Stimulated activated memory B cell treated with anti-CD40 and anti-IgM and Interleukin-4, amounts not matched to agents 10 μg/mL and 1 μg/mL and 100 μg/mL, for 72 hours (primary cell): ENCODE results near the gene SYNJ2BP.
A peak's percentile ranks its signal among the peaks of the same experiment; 100 is the strongest.
"Not testable (repeated sequence)": the region's sequence is repeated elsewhere in the genome, so short reads cannot be mapped to it uniquely, and the experiment has no call there.

ENCODE experiments used
- ATAC-seq: fragments of 150-1000 bp; cut with Tn5 transposase; 2 replicates; pipeline ENCODE4 v1.10.0; 2021
- H3K27ac Mint-ChIP-seq: one replicate; pipeline ENCODE4 v1.8.0; 2022; ENCODE audit warnings: mild to moderate bottlenecking, mixed read lengths
- H3K27me3 Mint-ChIP-seq: one replicate; pipeline ENCODE4 v1.8.0; 2022; ENCODE audit warnings: mixed read lengths
- H3K36me3 Mint-ChIP-seq: one replicate; pipeline ENCODE4 v1.8.0; 2022; ENCODE audit warnings: mixed read lengths
- H3K4me1 Mint-ChIP-seq: one replicate; pipeline ENCODE4 v1.8.0; 2022; ENCODE audit warnings: mixed read lengths
- H3K4me3 Mint-ChIP-seq: one replicate; pipeline ENCODE4 v1.8.0; 2022; ENCODE audit warnings: mild to moderate bottlenecking, moderate library complexity, mixed read lengths
- H3K9me3 Mint-ChIP-seq: one replicate; pipeline ENCODE4 v1.8.0; 2022; ENCODE audit warnings: mixed read lengths

Gene SYNJ2BP, protein sequence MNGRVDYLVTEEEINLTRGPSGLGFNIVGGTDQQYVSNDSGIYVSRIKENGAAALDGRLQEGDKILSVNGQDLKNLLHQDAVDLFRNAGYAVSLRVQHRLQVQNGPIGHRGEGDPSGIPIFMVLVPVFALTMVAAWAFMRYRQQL

DNA sequence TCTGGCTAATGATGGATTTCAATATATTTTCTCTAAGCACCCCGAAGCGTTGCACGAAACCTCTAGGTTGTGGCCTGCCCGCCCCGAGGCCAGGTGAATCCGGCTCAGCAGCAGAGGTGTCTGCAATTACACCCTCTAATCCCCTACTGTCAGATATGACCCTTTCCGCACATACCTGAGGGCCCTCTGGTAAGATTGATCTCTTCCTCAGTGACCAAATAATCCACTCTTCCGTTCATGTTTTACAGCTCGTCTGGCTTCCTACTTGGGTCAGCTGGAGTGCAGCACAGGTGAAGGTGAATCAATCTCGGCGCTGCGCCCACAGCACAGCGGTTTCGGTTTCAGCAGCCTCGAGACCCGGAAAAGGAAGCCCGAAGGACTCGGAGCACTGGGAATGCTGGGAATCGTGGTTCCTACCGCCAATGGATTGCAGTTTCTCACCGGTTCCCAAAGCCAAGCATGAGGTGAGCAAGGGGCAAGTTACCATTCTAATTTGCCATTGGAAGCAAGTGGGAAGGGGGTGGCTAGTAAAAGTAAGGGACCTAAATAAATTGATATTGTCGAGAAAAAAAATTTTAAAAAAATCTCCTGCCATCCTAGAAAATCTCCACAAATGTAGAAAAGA is at the start of gene SYNJ2BP:
SYNJ2BP (minus strand) TSS at position 366 of the 625 bp plus-strand sequence; CDS start at position 239, 127 bp downstream.
- Mint-ChIP-seq H3K9me3 (no peaks in the 10 kb centered on the region), H3K27me3 (no peaks in the 10 kb centered on the region), H3K4me1 (peaks cover 29% of the 10 kb centered on the region), H3K27ac (peak within 1 kb of the TSS; percentile 89), H3K36me3 (peaks cover 3% of the 10 kb centered on the region), H3K4me3 (peak within 1 kb of the TSS; percentile 92)
- ATAC-seq: peak; percentile 77

DNA sequence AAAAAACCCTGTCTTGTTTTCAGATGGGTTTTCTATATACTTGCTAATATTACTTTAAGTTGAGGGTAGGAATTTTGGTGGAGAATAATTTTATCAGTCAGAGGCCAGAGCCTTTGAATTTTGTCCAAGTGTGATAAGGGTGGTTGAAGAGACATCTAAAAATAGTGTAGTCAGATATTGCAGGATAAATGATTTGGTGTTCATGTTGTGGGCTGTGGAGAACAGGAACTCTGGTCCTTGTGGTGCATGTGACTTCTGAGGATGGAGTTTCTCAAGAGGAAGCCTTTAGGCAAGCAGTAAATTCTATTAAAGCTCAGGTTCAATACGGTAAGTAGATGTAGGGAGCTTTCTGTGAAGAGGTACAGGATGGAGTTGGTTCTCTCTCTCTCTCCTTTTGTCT is 37.8 kb upstream of the SYNJ2BP start:
- H3K4me3 Mint-ChIP-seq: no peak overlapping the region
- no peaks in the 10 kb centered on the region for H3K9me3 Mint-ChIP-seq
- no peak for ATAC-seq
- peaks cover 9% of the 10 kb centered on the region for H3K27me3 Mint-ChIP-seq
- no peaks in the 10 kb centered on the region for H3K36me3 Mint-ChIP-seq
- H3K4me1 Mint-ChIP-seq: no peaks in the 10 kb centered on the region
- no peak overlapping the region for H3K27ac Mint-ChIP-seq

DNA sequence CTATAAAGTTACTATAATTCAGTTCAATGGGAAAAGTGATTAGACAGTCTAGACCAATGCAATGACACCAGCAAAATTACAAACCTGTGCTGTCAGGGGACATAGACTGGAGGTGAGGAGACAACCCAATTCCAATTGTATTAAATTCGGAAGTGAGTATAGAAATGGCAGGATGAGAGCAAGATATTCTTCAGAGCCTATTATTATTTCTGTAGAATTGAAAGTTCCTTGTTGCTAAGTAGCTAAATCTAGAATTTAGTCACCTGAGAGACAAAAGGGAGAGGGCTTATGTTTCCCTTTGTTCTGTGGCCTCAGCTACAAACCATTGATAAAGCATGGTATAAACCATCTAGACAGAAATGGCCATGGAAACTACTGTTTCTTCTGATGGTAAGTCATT is 35.0 kb upstream of the SYNJ2BP start, which contains the start of gene ADAM21:
ADAM21 (plus strand) TSS at position 301 of the 400 bp plus-strand sequence. CDS start 5,326 bp downstream, outside the sequence.
- Mint-ChIP-seq H3K4me3 (no peak within 1 kb of the TSS), H3K27me3 (peaks cover 1% of the 10 kb centered on the region), H3K9me3 (no peaks in the 10 kb centered on the region), H3K27ac (no peak within 1 kb of the TSS), H3K4me1 (no peaks in the 10 kb centered on the region), H3K36me3 (no peaks in the 10 kb centered on the region)
- ATAC-seq: no peak

DNA sequence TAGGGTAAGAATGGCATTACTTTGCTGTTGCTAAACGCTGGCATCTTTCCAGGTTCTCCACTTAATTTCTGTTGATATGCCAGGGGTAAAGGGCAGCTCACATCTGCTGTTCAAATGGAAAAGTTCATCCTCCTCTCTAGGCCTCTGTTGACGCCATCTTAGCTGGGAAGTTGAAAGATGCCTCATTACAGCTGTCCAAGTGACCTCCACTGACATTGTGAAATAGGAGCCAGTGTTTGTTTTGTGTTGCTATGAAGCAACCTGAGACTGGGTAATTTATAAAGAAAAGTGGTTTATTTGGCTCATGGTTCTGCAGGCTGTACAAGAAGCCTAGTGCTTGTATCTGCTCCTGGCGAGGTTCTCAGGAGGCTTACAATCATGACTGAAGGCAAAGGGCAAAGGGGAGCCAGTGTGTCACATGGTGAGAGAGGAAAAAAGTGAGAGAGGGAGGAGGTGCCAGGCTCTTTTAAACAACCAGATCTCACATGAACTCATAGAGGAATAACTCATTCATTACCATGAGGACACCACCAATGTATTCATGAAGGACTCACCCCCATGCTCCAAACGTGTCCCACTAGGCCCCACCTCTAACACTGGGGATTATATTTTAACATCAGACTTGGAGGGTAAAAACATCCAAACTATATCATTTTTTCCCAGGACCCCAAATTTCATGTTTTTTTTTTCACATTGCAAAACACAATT is 31.9 kb upstream of the SYNJ2BP start:
- Mint-ChIP-seq H3K4me3 (no peak overlapping the region), H3K9me3 (peaks cover 4% of the 10 kb centered on the region), H3K27ac (no peak overlapping the region), H3K36me3 (peaks cover 16% of the 10 kb centered on the region), H3K4me1 (no peaks in the 10 kb centered on the region), H3K27me3 (no peaks in the 10 kb centered on the region)
- no peak for ATAC-seq

DNA sequence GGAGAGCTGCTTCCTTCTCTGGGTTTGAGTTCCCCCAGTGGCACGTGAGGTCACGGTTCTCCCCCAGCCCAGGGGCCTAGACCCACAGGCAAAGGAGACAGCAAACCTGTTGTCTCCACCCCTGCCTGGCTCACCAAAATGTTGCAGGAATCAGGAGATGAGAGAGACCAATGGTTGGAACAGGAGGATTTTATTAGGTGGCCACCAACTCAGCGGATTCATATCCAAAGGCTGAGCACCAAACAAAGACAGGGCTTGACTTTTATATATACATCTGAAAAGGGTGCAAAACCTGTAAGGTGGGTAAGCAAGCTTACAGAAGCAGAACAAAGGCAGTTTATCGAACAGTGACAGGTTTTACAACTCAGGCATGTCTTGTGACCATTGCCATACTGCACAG is 25.9 kb upstream of the SYNJ2BP start:
- H3K9me3 Mint-ChIP-seq: peaks cover 12% of the 10 kb centered on the region
- no peak overlapping the region for H3K27ac Mint-ChIP-seq
- no peak for ATAC-seq
- H3K36me3 Mint-ChIP-seq: peaks cover 21% of the 10 kb centered on the region
- no peak overlapping the region for H3K4me3 Mint-ChIP-seq
- H3K27me3 Mint-ChIP-seq: peaks cover 22% of the 10 kb centered on the region
- H3K4me1 Mint-ChIP-seq: no peaks in the 10 kb centered on the region

DNA sequence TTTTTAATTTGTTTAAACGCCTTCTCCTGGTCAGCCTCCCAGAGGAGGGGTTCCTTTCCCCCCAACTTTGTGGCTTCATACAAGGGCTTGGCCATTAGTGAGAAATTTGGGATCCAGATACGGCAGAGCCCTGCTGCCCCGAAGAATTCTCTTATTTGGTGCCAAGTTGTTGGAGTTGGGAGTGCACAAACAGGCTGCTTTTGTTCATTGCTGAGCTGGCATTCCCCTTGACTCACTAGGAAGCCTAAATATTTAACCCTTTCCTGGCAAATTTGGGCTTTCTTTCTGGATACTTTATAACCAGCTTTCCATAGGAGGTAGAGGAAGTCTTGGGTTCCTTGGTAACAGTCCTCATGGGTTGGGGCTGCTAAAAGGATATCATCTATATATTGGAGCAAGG is 24.8 kb upstream of the SYNJ2BP start:
- no peak overlapping the region for H3K27ac Mint-ChIP-seq
- H3K4me3 Mint-ChIP-seq: no peak overlapping the region
- peaks cover 18% of the 10 kb centered on the region for H3K9me3 Mint-ChIP-seq
- peaks cover 21% of the 10 kb centered on the region for H3K36me3 Mint-ChIP-seq
- no peak for ATAC-seq
- peaks cover 29% of the 10 kb centered on the region for H3K27me3 Mint-ChIP-seq
- no peaks in the 10 kb centered on the region for H3K4me1 Mint-ChIP-seq

DNA sequence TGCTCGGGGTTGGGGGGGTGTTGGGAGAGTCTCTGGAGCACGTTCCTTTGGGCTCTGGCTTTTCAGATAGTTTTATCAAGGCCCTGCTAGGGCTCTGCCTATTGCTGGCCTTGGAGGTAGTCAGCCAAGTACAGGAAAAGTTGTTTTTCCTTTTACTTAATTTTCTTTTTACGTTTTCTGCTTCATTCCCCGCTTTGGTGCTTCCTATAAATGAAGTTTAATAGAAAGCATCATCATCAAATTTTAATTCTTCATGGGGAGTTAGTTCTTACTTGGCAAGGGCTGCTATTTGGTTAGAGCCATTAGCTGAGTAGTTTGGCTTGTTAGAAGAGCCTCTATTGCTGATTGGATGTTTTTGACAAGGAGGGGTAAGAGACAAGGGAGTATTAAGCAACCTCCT is 20.0 kb upstream of the SYNJ2BP start:
- ATAC-seq: no peak
- Mint-ChIP-seq H3K36me3 (peaks cover 26% of the 10 kb centered on the region), H3K27ac (no peak overlapping the region), H3K27me3 (peaks cover 66% of the 10 kb centered on the region), H3K4me3 (no peak overlapping the region), H3K4me1 (no peaks in the 10 kb centered on the region), H3K9me3 (peaks cover 26% of the 10 kb centered on the region)

DNA sequence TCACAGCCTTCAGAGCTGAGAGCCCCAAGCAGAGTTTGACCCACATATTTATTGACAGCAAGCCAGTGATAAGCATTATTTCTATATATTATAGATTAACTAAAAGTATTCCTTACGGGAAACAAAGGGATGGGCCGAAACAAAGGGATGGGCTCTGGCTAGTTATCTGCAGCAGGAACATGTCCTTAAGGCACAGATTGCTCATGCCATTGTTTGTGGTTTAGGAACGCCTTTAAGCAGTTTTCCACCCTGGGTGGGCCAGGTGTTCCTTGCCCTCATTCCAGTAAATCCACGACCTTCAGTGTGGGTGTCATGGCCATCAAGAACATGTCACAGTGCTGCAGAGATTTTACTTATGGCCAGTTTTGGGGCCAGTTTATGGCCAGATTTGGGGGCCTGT is 9.7 kb upstream of the SYNJ2BP start:
- peaks cover 12% of the 10 kb centered on the region for H3K9me3 Mint-ChIP-seq
- not testable (repeated sequence) for H3K36me3 Mint-ChIP-seq, ATAC-seq, H3K27ac Mint-ChIP-seq, H3K4me3 Mint-ChIP-seq, H3K4me1 Mint-ChIP-seq, H3K27me3 Mint-ChIP-seq

DNA sequence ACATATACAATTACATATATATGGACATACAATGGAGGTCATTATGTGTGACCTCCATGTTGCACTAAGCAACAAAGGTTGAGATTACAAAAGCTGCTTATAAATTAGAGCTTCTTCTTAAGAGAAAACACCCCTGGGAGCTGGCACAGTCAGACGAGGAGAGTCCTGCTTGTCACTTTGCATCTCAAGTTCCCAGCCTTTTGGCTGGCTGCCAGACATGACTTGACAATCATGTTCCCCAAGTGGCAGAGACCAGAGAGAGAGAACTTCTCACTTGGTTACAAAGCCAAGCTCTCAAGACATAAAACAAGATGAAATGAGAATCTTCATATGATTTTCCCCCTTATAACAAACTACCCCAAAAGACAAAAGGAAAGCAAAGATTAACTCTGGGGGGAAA is 8.5 kb upstream of the SYNJ2BP start:
- no peak for ATAC-seq
- Mint-ChIP-seq H3K27me3 (no peaks in the 10 kb centered on the region), H3K4me3 (no peak overlapping the region), H3K4me1 (no peaks in the 10 kb centered on the region), H3K36me3 (no peaks in the 10 kb centered on the region), H3K9me3 (peaks cover 4% of the 10 kb centered on the region), H3K27ac (no peak overlapping the region)

DNA sequence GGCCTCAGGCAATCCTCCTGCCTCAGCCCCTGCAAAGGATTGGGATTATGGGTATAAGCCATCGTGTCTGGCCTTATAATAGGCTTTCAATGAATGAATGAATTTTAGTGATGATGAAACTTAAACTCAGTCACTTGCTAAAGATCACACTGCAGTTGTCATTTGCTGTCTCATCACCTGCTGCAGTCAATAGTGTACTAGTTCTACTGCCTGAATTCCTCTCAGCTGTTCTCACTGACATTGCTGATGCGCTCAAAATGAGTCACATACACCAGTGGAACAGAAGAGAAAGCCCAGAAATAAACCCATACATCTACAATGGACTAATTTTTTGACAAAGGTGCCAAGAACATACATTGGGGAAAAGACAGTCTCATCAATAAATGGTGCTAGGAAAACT is 5.6 kb upstream of the SYNJ2BP start:
- ATAC-seq: no peak
- H3K36me3 Mint-ChIP-seq: no peaks in the 10 kb centered on the region
- H3K27ac Mint-ChIP-seq: no peak overlapping the region
- H3K4me3 Mint-ChIP-seq: no peak overlapping the region
- H3K9me3 Mint-ChIP-seq: no peaks in the 10 kb centered on the region
- H3K4me1 Mint-ChIP-seq: no peaks in the 10 kb centered on the region
- no peaks in the 10 kb centered on the region for H3K27me3 Mint-ChIP-seq

DNA sequence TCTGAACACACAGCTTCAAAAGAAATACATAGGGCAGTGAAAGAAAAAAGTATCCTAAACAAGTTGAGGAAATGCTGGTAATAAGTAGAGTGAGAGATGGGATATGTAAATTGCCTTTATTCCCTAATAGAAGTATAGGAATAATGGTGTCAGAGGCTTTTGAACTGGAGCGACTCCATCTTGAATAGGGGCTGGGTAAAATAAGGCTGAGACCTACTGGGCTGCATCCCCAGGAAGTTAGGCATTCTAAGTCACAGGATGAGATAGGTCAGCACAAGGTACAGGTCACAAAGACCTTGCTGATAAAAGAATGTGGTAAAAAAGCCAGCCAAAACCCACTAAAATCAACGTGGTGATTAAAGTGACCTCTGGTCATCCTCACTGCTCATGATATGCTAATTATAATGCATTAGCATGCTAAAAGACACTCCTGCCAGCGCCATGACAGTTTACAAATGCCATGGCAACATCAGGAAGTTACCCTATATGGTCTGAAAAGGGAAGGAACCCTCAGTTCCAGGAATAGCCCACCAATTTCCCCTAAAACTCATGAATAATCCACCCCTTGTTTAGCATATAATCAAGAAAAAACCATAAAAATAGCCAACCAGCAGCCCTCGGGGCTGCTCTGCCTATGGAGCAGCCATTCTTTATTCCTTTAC is 2.5 kb upstream of the SYNJ2BP start:
- peaks cover 25% of the 10 kb centered on the region for H3K4me1 Mint-ChIP-seq
- not testable (repeated sequence) for H3K4me3 Mint-ChIP-seq, H3K9me3 Mint-ChIP-seq, H3K36me3 Mint-ChIP-seq, H3K27me3 Mint-ChIP-seq, ATAC-seq, H3K27ac Mint-ChIP-seq

DNA sequence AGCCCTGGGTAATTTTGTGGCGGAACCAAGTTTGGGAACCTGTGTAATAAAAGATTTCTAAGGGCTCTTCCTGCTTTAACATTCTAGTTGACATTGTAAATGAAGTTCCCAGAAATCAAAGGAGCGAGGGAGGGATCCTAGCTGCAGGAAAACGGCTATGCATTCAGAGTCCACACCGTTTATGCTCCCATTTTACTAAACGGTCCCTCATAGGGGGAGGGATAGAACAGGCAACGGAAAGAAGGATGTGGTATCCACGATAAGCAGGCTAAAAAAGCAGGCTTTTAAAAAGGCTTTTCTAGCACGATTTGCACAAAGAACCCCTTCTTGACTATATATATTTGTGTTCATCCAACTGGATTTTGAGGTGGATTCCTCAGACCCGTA is 559 bp downstream of the SYNJ2BP start:
- H3K4me1 Mint-ChIP-seq: peaks cover 34% of the 10 kb centered on the region

DNA sequence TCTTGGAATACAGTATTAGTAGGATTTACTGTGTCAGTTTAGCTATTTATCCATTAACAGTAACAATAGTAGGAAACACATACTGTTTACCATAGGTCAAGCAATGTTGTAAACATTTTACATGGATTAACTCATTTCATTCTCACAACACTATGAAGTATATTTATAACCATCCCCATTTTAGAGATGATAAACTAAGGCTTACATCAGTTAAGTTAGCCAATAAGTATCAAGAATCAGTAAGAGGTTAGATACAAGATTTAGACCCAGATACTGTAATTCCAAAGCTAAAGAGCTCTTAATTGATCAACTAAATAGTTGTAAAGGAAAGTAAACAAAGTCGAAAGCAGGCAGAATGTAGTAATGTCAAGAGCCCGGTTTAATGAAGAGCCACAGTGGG is 1.1 kb downstream of the SYNJ2BP start:
- no peak for ATAC-seq
- H3K9me3 Mint-ChIP-seq: no peaks in the 10 kb centered on the region
- H3K4me3 Mint-ChIP-seq: peak overlapping the region; percentile 80
- peaks cover 8% of the 10 kb centered on the region for H3K36me3 Mint-ChIP-seq
- peak overlapping the region; percentile 89 for H3K27ac Mint-ChIP-seq
- no peaks in the 10 kb centered on the region for H3K27me3 Mint-ChIP-seq
- H3K4me1 Mint-ChIP-seq: peaks cover 35% of the 10 kb centered on the region

More for the DNA sequence above, 559 bp downstream of the SYNJ2BP start:
- no peaks in the 10 kb centered on the region for H3K9me3 Mint-ChIP-seq
- peak overlapping the region; percentile 92 for H3K4me3 Mint-ChIP-seq
- no peak for ATAC-seq
- peak overlapping the region; percentile 89 for H3K27ac Mint-ChIP-seq
- H3K27me3 Mint-ChIP-seq: no peaks in the 10 kb centered on the region
- peaks cover 8% of the 10 kb centered on the region for H3K36me3 Mint-ChIP-seq

DNA sequence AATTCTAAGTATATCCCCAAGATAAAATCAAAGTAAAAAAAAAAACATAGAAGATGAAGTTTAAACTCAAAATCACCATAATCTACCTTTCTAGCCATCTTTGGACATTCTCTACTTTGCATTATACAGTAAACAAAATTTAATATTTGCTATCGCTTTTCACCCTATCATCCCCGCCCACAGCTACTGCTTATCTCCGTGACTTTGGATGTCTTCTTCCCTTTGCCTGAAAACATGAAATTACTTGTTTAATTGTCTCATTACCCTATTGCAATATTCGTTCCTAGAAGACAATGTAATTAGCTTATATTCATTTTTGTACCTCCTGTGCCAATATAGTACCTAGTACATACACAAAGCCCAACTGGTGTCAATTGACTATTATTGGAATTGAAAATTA is 9.3 kb downstream of the SYNJ2BP start:
- H3K9me3 Mint-ChIP-seq: no peaks in the 10 kb centered on the region

DNA sequence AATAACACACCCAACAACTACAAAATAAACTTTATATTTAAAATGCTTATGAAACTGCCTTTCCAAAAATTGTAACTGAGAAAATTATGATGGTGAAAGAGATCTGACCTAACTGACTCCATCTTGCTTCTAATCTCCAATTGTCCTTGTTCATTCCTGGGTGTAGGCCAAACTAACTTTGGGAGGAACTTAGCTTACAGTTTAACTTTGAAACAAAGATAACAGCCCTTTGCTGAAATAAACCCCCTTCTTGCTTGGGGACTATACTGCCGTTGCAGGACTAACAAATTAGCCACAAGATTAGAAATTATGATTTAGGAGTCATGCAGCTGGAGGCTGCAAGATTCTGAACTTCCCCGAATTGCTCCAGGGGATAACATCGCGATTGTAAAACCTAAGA is 10.7 kb downstream of the SYNJ2BP start:
- peaks cover 13% of the 10 kb centered on the region for H3K4me1 Mint-ChIP-seq
- not testable (repeated sequence) for H3K4me3 Mint-ChIP-seq

More for the DNA sequence above, 9.3 kb downstream of the SYNJ2BP start:
- Mint-ChIP-seq H3K36me3 (peaks cover 44% of the 10 kb centered on the region), H3K4me3 (no peak overlapping the region), H3K4me1 (peaks cover 22% of the 10 kb centered on the region), H3K27me3 (no peaks in the 10 kb centered on the region), H3K27ac (no peak overlapping the region)
- ATAC-seq: no peak

More for the DNA sequence above, 10.7 kb downstream of the SYNJ2BP start:
- ATAC-seq, H3K27me3 Mint-ChIP-seq, H3K27ac Mint-ChIP-seq, H3K9me3 Mint-ChIP-seq: not testable (repeated sequence)
- H3K36me3 Mint-ChIP-seq: peaks cover 36% of the 10 kb centered on the region
